Measurements from ENCODE around the gene FKBP14. TPM values are rescaled to one million over a fixed set of nuclear protein-coding genes. Genes with fewer than 3 reads are reported as not detected.

FKBP14 gene
- polyA plus RNA-seq, 1 of the 3 experiments (the other 2 are of a cell fraction) = 15.7 TPM

DNA sequence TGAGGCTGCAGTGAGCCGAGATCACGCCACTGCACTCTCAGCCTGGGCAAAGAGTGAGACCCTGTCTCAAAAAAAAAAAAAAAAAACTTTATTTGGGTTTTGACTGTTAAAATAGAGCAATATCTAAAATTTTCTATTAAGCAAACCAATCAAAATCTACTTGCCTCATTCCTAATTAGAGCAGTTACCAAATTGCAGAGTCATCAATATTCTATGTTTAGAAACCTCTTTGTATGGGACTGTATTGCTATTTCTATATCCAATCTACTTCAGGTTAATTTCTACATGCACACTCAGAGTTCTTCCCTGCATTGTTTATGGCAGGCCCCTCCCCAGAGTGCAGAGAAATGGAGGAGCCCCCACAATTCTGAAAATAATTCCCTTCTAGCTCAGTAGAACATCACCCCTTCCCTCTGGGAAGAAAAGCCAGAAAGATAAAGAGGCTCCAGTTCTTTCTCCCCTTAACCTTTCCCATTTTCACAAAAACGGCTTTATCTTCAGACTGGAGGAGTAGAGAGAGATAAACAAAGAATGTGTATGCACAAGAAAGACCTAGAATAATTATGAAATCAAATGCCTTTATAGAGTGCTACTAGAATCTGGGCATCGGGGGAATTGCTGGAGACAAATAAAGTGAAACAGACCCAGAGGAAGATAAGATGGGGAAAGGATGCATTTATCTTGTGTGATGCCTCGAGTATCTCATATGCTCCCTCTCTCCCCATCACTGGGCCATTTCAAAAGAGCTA is 54.8 kb downstream of the FKBP14 start:
- H4K20me1 ChIP-seq (ENCODE audit: insufficient read depth) = peaks cover 33% of the 10 kb centered on the region
- no peak for DNase-seq
- CTCF ChIA-PET = interaction anchor here (1.1 to 3.2 kb wide), 6 partner anchors 14 to 93 kb away, joined by 3 to 12 read pairs (median 3); partner anchors contain the start of gene PLEKHA8
- no peaks in the 10 kb centered on the region for H3K9me3 ChIP-seq
- no peaks in the 10 kb centered on the region for H3K27me3 ChIP-seq (ENCODE audit: insufficient read depth)
- H2AFZ ChIP-seq (ENCODE audit: low read depth) = no peak overlapping the region
- H3K4me1 ChIP-seq (ENCODE audit: control insufficient read depth in 1 of 2, insufficient read depth in 2 of 2, low read depth in 1 of 2, low read length in 1 of 2) = peaks cover 0 to 14% of the 10 kb centered on the region in 2 experiments; a peak in 2 of 4 replicates
- no peak for TF ChIP-seq SIN3A (IDR thresholded peaks at IDR 0.05; ENCODE audit: borderline replicate concordance, low read depth, low read length)
- TF ChIP-seq, protein P1, sequence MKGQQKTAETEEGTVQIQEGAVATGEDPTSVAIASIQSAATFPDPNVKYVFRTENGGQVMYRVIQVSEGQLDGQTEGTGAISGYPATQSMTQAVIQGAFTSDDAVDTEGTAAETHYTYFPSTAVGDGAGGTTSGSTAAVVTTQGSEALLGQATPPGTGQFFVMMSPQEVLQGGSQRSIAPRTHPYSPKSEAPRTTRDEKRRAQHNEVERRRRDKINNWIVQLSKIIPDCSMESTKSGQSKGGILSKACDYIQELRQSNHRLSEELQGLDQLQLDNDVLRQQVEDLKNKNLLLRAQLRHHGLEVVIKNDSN (IDR thresholded peaks at IDR 0.05; ENCODE audit: borderline replicate concordance, low read depth) = no peak
- POLR2A ChIA-PET = no interaction called here
- WGBS (ENCODE audit: low lambda C conversion rate) = 91% methylated on average over 5 of the region's 5 CpGs
- H3F3A ChIP-seq (replicated peaks; ENCODE audit: insufficient read depth) = peaks cover 9% of the 10 kb centered on the region
- peaks cover 15 to 31% of the 10 kb centered on the region in 2 experiments for H3K36me3 ChIP-seq (replicated peaks in 1 of 2; ENCODE audit: control insufficient read depth in 1 of 2, insufficient read depth in 2 of 2, low read length in 1 of 2)
- no peak overlapping the region for H3K4me3 ChIP-seq (ENCODE audit: low read depth in 2 of 2, low read length in 1 of 2)
- peaks cover 97% of the 10 kb centered on the region for H3K79me2 ChIP-seq (ENCODE audit: insufficient read depth)
- H3K4me2 ChIP-seq = no peak overlapping the region
- no peaks in the 10 kb centered on the region for H3K9me2 ChIP-seq
- H3K27ac ChIP-seq (ENCODE audit: low read depth in 2 of 2, low read length in 1 of 2) = no peak overlapping the region
- no peak overlapping the region for H3K9ac ChIP-seq

DNA sequence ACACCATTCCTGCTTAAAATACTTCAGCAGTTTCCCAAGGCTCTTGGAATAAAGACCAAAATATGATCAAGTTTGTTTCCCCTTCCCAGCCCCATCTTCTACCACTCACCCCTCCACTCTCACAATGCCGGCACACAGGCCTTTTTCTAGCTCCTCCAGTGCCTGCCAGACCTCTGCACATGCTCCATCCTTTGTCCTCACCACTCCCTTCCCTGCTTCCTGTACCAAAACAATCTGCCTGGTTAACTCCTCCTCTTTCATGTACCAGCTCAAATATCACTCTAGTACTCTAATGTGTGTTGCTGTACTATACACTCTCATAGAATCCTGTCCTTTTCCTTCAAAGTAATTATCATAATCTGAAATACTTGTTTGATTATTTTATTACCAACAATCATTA is 56.3 kb downstream of the FKBP14 start:
- Histone ChIP-seq H3F3A (replicated peaks; ENCODE audit: insufficient read depth) (peaks cover 7% of the 10 kb centered on the region), H3K27me3 (ENCODE audit: insufficient read depth) (no peaks in the 10 kb centered on the region), H3K9ac (no peak overlapping the region), H3K27ac (ENCODE audit: low read depth in 2 of 2, low read length in 1 of 2) (no peak overlapping the region), H2AFZ (ENCODE audit: low read depth) (no peak overlapping the region), H3K4me3 (ENCODE audit: low read depth in 2 of 2, low read length in 1 of 2) (no peak overlapping the region), H3K79me2 (ENCODE audit: insufficient read depth) (peaks cover 87% of the 10 kb centered on the region), H3K4me1 (ENCODE audit: control insufficient read depth in 1 of 2, insufficient read depth in 2 of 2, low read depth in 1 of 2, low read length in 1 of 2) (peaks cover 0 to 5% of the 10 kb centered on the region in 2 experiments; a peak in 2 of 4 replicates), H3K9me3 (no peaks in the 10 kb centered on the region), H3K36me3 (replicated peaks in 1 of 2; ENCODE audit: control insufficient read depth in 1 of 2, insufficient read depth in 2 of 2, low read length in 1 of 2) (peaks cover 30 to 36% of the 10 kb centered on the region in 2 experiments), H3K9me2 (no peaks in the 10 kb centered on the region), H3K4me2 (no peak overlapping the region), H4K20me1 (ENCODE audit: insufficient read depth) (peaks cover 28% of the 10 kb centered on the region)
- 100% methylated on average over 1 of the region's 1 CpG for WGBS (ENCODE audit: low lambda C conversion rate)
- TF ChIP-seq GATA2 (CRISPR knock-in tag; IDR thresholded peaks at IDR 0.05) (no peak), FOSL2 (IDR thresholded peaks at IDR 0.05; ENCODE audit: borderline replicate concordance, low read depth) (no peak), ELF1 (IDR thresholded peaks at IDR 0.05) (no peak), POLR2AphosphoS5 (IDR thresholded peaks at IDR 0.05; ENCODE audit: low read depth, low read length) (no peak), EZH2phosphoT487 (IDR thresholded peaks at IDR 0.05; ENCODE audit: borderline replicate concordance, low read depth) (no peak), TEAD4 (IDR thresholded peaks at IDR 0.05; ENCODE audit: borderline replicate concordance, insufficient read depth) (no peak), RCOR1 (IDR thresholded peaks at IDR 0.05; ENCODE audit: low read length) (no peak)
- TF ChIP-seq, protein P2, sequence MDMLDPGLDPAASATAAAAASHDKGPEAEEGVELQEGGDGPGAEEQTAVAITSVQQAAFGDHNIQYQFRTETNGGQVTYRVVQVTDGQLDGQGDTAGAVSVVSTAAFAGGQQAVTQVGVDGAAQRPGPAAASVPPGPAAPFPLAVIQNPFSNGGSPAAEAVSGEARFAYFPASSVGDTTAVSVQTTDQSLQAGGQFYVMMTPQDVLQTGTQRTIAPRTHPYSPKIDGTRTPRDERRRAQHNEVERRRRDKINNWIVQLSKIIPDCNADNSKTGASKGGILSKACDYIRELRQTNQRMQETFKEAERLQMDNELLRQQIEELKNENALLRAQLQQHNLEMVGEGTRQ (IDR thresholded peaks at IDR 0.05; ENCODE audit: borderline replicate concordance, low read depth, low read length) = no peak
- TF ChIP-seq, protein P3, sequence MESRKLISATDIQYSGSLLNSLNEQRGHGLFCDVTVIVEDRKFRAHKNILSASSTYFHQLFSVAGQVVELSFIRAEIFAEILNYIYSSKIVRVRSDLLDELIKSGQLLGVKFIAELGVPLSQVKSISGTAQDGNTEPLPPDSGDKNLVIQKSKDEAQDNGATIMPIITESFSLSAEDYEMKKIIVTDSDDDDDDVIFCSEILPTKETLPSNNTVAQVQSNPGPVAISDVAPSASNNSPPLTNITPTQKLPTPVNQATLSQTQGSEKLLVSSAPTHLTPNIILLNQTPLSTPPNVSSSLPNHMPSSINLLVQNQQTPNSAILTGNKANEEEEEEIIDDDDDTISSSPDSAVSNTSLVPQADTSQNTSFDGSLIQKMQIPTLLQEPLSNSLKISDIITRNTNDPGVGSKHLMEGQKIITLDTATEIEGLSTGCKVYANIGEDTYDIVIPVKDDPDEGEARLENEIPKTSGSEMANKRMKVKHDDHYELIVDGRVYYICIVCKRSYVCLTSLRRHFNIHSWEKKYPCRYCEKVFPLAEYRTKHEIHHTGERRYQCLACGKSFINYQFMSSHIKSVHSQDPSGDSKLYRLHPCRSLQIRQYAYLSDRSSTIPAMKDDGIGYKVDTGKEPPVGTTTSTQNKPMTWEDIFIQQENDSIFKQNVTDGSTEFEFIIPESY (IDR thresholded peaks at IDR 0.05; ENCODE audit: borderline replicate concordance, low read depth) = no peak
- DNase-seq = no peak
- CTCF ChIA-PET = interaction anchor here (0.7 to 3.2 kb wide), 4 partner anchors 11 to 92 kb away, joined by 3 to 12 read pairs (median 4); no protein-coding TSS in a partner anchor
- POLR2A ChIA-PET = no interaction called here

Data from SK-N-SH (cell line).